H1 (cell line): ENCODE measurements around the gene UTP3.
A peak's percentile ranks its signal among the peaks of the same experiment; 100 is the strongest.

Experiments
- POLR2AphosphoS5 ChIP-seq: IDR thresholded peaks from 2 replicates; pipeline ENCODE4 v1.6.1; 2011; ENCODE audit warnings: low read depth, low read length
- RAD21 ChIP-seq, 2 experiments: IDR thresholded peaks in 1 of 2; conservative IDR thresholded peaks in 1 of 2; 2 replicates each; pipeline ENCODE4 v1.6.1; 2011; ENCODE audit warnings: low read depth in 2 of 2, low read length in 2 of 2, improper control_type of control experiment in 1 of 2, inconsistent platforms in 1 of 2, mild to moderate bottlenecking in 1 of 2, moderate library complexity in 1 of 2

GRCh38 chr4:70687821-70688794, at the start of gene UTP3:
- TF ChIP-seq POLR2AphosphoS5 (peak; percentile 68), RAD21 (IDR thresholded peaks at IDR 0.05 in 1 of 2, conservative IDR thresholded peaks at IDR 0.05 in 1 of 2; ENCODE audit: low read depth in 2 of 2, low read length in 2 of 2) (peak; percentile 44 to 55)
